Measurements from ENCODE around the gene DCAF7.

The DCAF7 gene

GRCh38 chr17:63549946-63550816, at the start of gene DCAF7:
Gene DCAF7, plus strand, starts transcription at chr17:63550477. Its CDS starts 201 bp downstream, at chr17:63550678.
- no peak for TF ChIP-seq CTCF (conservative IDR thresholded peaks at IDR 0.05; ENCODE audit: low read depth, low read length)
- H2AFZ ChIP-seq (ENCODE audit: low read depth), result peak within 1 kb of the TSS; percentile 85

GRCh38 chr17:63500543-63501390, 49.5 kb upstream of the DCAF7 start:
- H2AFZ ChIP-seq (ENCODE audit: low read depth), result no peak overlapping the region
- H3K27me3 ChIP-seq (ENCODE audit: insufficient read depth, low read depth), result peaks cover 52% of the 10 kb centered on the region
- H3K4me1 ChIP-seq (ENCODE audit: low read depth, poor library complexity, severe bottlenecking), result no peaks in the 10 kb centered on the region
- H3K4me3 ChIP-seq (IDR thresholded peaks at IDR 0.05; ENCODE audit: insufficient read depth, low read depth, low read length), result no peak overlapping the region
- TF ChIP-seq CTCF (conservative IDR thresholded peaks at IDR 0.05; ENCODE audit: low read depth, low read length), result no peak
- H3K9ac ChIP-seq, result no peak overlapping the region
- no peaks in the 10 kb centered on the region for H3K36me3 ChIP-seq (ENCODE audit: insufficient read depth)
- H3K27ac ChIP-seq, result no peak overlapping the region
- H3K4me2 ChIP-seq, result no peak overlapping the region
- H4K20me1 ChIP-seq (ENCODE audit: insufficient read depth), result no peaks in the 10 kb centered on the region
- H3K79me2 ChIP-seq (ENCODE audit: insufficient read depth, low read depth), result no peaks in the 10 kb centered on the region

More at GRCh38 chr17:63549946-63550816, at the start of gene DCAF7:
- no peaks in the 10 kb centered on the region for H4K20me1 ChIP-seq (ENCODE audit: insufficient read depth)
- H3K79me2 ChIP-seq (ENCODE audit: insufficient read depth, low read depth), result peaks cover 48% of the 10 kb centered on the region
- H3K36me3 ChIP-seq (ENCODE audit: insufficient read depth), result no peaks in the 10 kb centered on the region
- no peaks in the 10 kb centered on the region for H3K27me3 ChIP-seq (ENCODE audit: insufficient read depth, low read depth)
- peak within 1 kb of the TSS; percentile 39 for H3K4me3 ChIP-seq (IDR thresholded peaks at IDR 0.05; ENCODE audit: insufficient read depth, low read depth, low read length)
- H3K4me2 ChIP-seq, result peak within 1 kb of the TSS; percentile 99
- peak within 1 kb of the TSS; percentile 83 for H3K27ac ChIP-seq
- peak within 1 kb of the TSS; percentile 87 for H3K9ac ChIP-seq
- H3K4me1 ChIP-seq (ENCODE audit: low read depth, poor library complexity, severe bottlenecking), result peaks cover 23% of the 10 kb centered on the region

GRCh38 chr17:63503341-63503705, 47.0 kb upstream of the DCAF7 start:
- H2AFZ ChIP-seq (ENCODE audit: low read depth), result no peak overlapping the region
- TF ChIP-seq CTCF (conservative IDR thresholded peaks at IDR 0.05; ENCODE audit: low read depth, low read length), result no peak
- no peaks in the 10 kb centered on the region for H3K4me1 ChIP-seq (ENCODE audit: low read depth, poor library complexity, severe bottlenecking)
- H3K36me3 ChIP-seq (ENCODE audit: insufficient read depth), result no peaks in the 10 kb centered on the region
- H3K4me3 ChIP-seq (IDR thresholded peaks at IDR 0.05; ENCODE audit: insufficient read depth, low read depth, low read length), result no peak overlapping the region
- H4K20me1 ChIP-seq (ENCODE audit: insufficient read depth), result no peaks in the 10 kb centered on the region
- H3K9ac ChIP-seq, result no peak overlapping the region
- H3K27ac ChIP-seq, result no peak overlapping the region
- H3K4me2 ChIP-seq, result no peak overlapping the region
- peaks cover 41% of the 10 kb centered on the region for H3K27me3 ChIP-seq (ENCODE audit: insufficient read depth, low read depth)
- no peaks in the 10 kb centered on the region for H3K79me2 ChIP-seq (ENCODE audit: insufficient read depth, low read depth)

GRCh38 chr17:63504261-63504660, 46.0 kb upstream of the DCAF7 start:
- Histone ChIP-seq H3K9ac (no peak overlapping the region), H3K27ac (no peak overlapping the region), H3K4me1 (ENCODE audit: low read depth, poor library complexity, severe bottlenecking) (no peaks in the 10 kb centered on the region), H4K20me1 (ENCODE audit: insufficient read depth) (no peaks in the 10 kb centered on the region), H2AFZ (ENCODE audit: low read depth) (no peak overlapping the region), H3K4me3 (IDR thresholded peaks at IDR 0.05; ENCODE audit: insufficient read depth, low read depth, low read length) (no peak overlapping the region), H3K36me3 (ENCODE audit: insufficient read depth) (no peaks in the 10 kb centered on the region), H3K4me2 (no peak overlapping the region), H3K27me3 (ENCODE audit: insufficient read depth, low read depth) (peaks cover 42% of the 10 kb centered on the region), H3K79me2 (ENCODE audit: insufficient read depth, low read depth) (no peaks in the 10 kb centered on the region)
- no peak for TF ChIP-seq CTCF (conservative IDR thresholded peaks at IDR 0.05; ENCODE audit: low read depth, low read length)
